GM18517 (cell line): ENCODE measurements around the gene SMYD3.

Experiments used
- ATAC-seq: cut with Tn5 transposase; IDR thresholded peaks from one replicate; pipeline ENCODE4 v1.9.1; 2021; ENCODE audit warnings: mild to moderate bottlenecking, moderate library complexity; ENCODE audit not compliant: unreplicated experiment

Gene SMYD3

DNA sequence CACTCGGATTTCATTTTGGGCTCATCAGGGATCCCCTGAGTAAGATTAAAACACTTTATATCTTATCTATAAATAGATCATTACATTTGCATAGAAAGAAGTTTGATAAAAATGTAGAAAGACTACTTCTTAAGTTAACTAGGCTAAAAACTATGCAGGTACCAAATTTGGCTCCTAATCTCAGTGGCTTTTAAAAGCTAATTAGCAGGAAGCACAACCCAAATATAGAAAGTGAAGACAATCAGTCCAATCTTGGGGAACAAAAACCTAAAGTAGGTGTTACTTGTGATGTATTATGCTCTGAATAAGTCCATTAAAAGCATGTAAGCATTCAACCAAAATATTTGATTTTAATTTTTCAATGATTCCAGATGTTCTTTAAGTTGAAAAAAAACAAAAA, 35.4 kb downstream of the SMYD3 start:
- no peak for ATAC-seq

GRCh38 chr1:246470585-246470984, 36.5 kb downstream of the SMYD3 start:
- no peak for ATAC-seq

GRCh38 chr1:246462986-246463385, 44.1 kb downstream of the SMYD3 start:
- no peak for ATAC-seq

DNA sequence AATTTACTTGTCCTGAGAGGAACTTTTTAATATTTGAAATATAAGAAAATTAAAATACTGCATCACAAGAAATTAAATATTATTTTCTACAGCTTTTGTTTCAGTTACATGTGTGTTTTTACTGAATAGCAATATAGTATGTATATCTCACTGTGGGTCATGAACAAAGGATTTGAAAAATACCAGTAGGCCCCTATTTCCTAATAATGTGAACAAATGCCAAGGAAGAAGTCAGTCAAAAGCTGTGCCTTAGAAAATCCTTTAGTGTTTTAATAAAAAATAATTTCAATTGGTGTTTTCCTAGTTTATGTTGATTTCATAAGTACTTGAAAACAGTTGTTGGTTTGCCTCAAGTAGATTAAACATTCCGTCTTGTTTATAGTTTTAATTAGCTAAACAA, 46.7 kb downstream of the SMYD3 start:
- ATAC-seq: no peak

- ATAC-seq: no peak
These were observed 47.9 kb downstream of the SMYD3 start for GRCh38 chr1:246459221-246459620.

DNA sequence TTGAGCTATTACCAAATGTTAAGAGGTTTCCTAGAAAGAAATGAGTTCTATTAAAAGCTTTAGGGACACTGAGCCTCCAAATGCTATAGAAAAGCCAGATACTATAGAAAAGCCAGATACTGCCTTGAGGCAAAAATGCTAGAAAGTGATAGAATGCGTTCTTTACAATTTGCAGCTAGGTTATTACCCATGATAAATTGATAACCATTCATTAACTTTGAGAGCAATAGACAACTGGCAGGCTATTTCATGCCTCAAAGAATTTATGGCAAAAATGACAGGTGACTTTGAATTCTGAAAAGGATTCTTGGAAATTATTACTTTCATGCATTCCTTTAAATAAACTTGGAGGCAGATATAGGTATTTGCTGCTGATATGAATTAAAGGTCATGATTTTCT, 51.6 kb downstream of the SMYD3 start:
- ATAC-seq: no peak

DNA sequence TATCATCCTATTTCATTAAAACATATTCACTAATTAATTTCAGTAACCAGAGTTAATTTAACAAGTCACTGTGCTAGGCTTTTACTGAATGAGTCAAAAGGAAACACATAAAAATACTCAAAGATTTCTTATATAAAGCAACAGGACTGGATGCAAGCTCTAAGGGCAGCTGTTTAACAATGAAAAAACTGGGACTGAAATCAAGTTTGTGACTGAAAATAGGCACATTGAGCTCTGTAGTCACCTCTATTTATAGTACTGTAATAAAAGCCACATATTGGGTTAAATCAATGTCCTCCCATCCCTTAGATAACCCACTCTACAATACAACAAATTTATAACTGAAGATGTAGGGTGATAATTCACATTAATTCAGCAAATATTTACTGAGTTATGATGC, 52.4 kb downstream of the SMYD3 start:
- no peak for ATAC-seq

DNA sequence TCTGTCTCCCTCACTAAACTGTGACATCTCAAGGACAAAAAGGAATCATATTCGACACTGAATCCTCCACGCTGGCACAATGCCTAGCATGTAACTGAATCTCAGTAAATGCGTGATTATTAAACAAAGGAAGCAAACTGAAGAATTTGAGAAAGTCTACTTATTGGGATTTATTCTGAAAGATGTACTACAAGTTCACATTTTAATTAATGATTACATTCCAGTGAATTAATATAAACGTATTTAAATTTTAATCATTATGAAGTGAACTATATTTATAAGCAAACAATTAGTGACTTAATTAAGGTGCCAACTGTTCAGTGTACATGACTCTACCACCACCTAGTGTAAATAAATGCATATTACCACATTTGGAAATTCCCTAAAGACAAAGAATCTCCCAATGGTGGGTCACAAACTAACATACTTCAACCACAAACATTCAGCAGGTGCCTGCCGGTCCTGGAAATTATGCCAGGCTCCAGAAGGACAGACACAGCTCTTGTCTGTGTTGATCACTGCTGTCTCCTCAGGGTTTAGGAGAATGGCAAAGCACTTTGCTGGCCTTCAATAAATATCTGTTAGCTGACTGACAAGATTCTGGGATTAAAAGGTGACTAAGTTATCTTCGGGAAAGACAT, 56.3 kb downstream of the SMYD3 start:
- ATAC-seq: no peak

GRCh38 chr1:246448373-246448772, 58.7 kb downstream of the SMYD3 start:
- no peak for ATAC-seq

GRCh38 chr1:246447501-246447900, 59.6 kb downstream of the SMYD3 start:
- no peak for ATAC-seq

GRCh38 chr1:246445503-246445902, 61.6 kb downstream of the SMYD3 start:
- no peak for ATAC-seq

- ATAC-seq: no peak
These were observed 62.5 kb downstream of the SMYD3 start for GRCh38 chr1:246444617-246445016.

DNA sequence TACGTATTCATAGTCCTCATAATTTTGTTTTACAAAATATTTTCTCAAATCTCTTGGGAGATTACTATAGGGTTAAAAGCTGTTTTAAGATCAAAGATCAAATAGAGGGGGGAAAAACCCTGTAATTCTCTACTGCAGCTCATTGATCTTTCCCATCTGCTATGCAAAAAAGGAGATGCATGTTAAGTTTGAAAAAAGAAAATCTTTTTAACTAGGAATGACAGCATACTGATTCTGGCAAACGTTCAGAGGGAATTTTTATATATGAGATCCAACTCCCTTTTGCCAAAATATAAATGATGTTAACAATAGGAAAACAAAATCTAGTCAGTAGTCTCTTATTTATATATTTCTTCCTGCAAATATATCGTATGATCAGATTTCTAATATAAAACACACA, 69.1 kb downstream of the SMYD3 start:
- ATAC-seq: no peak

DNA sequence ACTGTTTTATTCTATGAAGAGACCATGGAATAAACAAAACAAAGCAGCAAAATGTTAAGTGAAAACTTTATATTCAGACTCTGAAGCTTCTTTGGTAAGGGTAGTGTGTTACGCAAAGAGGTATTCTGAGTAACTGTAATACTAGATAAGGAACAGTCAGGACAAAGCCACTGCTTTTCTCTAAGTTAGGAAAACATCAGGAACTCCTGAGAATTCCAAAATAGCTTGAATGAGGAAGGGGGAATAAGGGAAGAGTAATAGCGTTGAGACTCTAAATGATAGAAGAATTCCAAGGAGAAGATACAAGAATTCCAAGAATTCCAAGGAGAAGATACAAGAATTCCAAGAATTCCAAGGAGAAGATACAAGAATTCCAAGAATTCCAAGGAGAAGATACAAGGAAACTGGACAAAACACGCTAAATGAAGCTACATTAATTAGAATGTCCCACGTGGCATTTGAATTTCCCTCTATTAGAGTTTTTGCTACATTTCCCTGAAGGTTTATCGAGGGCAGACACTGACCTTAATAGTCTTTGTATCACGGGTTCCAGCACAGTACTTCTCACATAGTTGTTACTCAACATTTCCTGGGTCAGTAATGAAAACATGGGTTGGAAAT, 71.5 kb downstream of the SMYD3 start:
- ATAC-seq: no peak

DNA sequence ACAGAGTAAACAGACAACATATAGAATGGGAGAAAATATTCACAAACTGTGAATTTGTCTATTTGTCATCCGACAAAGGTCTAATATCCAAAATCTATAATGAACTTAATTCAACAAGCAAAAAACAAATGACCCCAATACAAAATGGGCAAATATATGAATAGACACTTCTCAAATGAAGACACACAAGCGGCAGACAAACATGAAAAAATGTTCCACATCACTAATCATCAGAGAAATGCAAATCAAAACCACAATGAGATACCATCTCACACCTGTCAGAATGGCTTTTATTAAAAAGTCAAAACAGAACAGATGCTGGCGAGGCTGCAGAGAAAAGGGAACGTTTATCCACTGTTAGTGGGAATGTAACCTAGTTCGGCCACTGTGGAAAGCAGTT, 72.7 kb downstream of the SMYD3 start:
- no peak for ATAC-seq

DNA sequence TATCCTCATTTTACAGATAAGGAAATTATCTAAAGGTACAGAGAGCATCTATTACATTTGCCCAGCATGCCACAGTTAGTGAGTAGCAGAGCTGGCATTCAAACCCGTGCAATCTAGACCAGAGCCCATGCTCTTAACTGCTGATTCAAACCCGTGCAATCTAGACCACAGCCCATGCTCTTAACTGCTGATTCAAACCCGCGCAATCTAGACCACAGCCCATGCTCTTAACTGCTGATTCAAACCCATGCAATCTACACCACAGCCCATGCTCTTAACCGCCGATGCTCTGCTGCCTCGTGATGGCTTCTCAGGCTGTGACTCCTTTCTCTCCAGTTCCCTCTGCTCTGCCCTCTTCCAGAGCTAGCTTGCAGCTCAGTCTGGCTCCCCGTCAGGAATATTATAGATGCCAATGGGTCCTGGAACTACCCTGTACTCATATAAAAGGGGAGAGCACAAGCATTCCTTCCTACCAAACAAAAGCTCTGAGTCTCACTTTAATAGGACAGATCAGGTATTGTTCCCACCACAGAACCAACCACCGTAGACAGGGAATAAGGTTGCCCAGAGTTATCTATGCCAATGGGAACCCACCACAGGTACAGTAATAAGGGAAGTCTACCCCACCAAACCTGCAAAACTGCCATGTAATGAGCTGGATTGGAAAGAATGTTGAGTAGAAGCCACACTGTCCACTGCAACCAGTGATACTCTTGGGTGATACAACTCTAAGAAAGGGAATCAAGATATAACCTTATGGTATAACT, 78.4 kb downstream of the SMYD3 start:
- ATAC-seq: no peak

GRCh38 chr1:246427611-246428010, 79.5 kb downstream of the SMYD3 start:
- ATAC-seq: no peak

DNA sequence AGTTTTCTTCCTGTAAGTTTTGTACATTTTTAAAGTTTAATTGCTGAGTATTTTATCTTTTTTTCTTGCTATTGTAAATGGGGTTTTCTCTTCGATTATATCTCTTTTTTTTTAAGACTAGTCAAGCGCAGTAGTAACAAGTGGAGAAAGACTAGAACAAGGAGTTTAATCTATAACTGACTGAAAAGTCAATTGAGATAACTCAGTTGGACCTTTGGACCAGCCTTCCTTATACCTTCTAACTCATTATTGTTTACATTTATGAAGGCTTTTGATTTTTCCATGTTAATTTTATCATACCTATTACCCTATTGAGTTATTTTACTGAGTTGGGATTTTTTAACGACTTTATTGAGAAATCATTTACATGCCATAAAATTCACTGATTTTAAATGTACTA, 81.2 kb downstream of the SMYD3 start:
- no peak for ATAC-seq

DNA sequence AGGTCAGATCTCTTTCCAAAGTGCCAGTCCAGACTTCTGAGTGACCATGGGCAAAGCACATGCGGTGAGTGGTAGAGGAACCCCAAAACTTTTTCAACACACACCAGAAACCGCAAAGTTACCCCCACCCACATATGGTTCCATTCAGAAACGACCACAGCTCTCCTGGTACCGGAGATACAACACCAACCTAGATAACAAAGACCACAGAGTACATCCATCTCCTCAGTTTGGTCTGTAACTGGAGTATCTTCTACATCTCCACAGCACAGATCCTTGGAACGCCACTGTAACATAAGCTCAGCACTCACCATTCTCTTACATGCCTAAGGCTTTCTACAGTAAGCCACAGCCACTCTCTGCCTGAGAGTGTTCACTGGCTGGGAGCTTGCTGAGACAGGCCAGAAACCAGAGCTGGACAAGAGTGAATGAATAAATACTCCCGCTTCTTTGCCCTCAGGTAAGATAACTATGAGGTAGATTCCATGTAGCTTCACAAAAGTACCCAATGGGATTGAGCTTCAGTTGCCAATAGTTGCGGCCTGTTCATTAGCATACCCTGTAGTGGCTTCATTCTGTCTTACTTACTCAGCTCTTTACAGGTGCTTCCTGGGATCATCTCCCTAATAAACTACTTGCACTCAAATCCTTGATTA, 81.8 kb downstream of the SMYD3 start:
- no peak for ATAC-seq

GRCh38 chr1:246420300-246420699, 86.8 kb downstream of the SMYD3 start:
- no peak for ATAC-seq

- no peak for ATAC-seq
These were observed 88.3 kb downstream of the SMYD3 start for GRCh38 chr1:246418565-246419312.
